ENCODE data around the gene TIE1.
A peak's percentile ranks its signal among the peaks of the same experiment; 100 is the strongest.

The TIE1 gene

DNA sequence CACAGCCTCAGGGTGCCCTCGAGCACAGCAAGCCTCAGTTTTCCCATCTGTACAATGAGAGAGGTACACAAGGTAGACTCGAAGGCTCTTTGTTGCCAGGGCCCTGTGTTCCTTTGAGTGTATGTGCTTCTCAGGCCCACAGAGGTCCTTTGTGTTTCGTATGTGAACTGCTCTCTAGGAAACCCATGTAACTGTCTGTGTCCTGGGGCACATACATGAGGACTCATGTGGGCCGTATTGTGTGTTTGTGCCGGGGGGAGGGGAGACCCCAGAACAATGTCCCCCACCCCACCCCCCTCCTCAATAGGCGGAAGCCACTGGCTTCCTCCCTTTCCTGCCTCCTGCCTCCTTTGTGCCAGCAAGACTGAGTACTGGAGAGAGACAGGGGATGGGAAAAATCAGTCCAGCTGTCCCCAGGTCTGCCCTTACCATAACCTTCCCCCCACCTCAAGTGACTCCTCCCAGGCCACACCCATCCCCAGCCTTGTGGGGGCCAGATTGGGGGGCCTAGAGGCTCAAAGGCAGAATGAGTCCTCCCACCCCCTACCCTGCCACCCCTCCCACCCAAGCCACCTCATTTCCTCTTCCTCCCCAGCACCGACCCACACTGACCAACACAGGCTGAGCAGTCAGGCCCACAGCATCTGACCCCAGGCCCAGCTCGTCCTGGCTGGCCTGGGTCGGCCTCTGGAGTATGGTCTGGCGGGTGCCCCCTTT, at the start of gene TIE1:
TIE1 (plus strand) TSS at position 605 of the 717 bp plus-strand sequence; CDS start at position 695, 90 bp downstream.
- DNase-seq (ENCODE audit: low spot score), result no peak

DNA sequence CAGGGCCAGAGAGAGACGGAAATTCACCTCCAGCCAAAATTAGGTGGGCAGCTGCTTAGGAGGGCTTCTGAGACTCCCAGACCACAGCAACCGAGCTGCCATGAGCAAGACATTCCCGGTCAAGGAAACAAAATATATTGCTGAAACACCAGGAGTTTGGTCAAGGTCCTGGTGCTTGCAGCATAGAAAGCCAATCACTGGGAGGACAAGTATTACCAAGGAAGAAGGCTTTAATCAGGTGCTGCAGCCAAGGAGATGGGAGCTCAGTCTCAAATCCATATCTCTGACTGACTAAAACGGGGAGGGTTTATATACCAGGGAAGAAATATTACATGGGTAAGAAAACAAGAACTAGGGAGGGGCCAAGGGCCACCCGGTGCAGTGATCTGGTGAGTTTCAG, 49.8 kb upstream of the TIE1 start:
- no peak for DNase-seq (ENCODE audit: low spot score)

DNA sequence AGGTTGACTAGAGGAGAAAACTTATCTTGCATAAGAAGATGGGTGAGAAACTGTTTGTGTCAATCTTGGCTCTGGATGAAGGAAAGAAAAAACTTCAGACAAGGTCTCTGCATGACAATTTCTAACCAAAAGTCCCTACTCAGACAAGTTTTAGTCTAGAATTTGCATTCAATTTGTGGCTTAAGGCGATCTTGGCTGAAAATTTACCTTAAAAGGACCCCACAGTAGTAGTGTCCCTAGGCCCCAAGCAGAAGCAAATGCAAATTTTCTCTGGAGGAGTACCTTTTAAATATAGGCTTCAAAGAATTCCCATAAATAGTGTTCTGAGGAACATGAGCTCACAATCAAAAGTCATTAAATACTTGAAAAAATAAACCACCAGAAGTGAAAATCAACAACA, 48.6 kb upstream of the TIE1 start:
- DNase-seq (ENCODE audit: low spot score), result no peak

DNA sequence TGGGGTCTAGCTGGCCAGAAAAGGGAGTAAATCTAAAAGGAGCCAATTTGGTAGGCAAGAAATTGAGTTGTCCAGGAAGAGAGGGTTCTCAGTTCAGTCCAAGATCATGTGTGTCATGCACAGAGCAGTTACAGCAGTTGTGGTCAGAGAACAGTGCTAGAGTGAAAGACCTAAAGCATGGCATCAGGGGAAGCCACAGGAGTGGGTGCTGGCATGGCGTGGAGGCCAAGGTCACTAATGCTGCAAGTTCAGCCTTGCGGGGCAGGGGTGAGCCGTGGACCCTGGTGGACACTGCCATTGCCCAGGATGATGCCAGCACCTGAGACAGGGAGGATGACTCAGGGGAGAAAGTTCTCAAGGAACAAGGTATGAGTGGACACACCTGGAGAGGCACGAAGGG, 47.6 kb upstream of the TIE1 start:
- no peak for DNase-seq (ENCODE audit: low spot score)

DNA sequence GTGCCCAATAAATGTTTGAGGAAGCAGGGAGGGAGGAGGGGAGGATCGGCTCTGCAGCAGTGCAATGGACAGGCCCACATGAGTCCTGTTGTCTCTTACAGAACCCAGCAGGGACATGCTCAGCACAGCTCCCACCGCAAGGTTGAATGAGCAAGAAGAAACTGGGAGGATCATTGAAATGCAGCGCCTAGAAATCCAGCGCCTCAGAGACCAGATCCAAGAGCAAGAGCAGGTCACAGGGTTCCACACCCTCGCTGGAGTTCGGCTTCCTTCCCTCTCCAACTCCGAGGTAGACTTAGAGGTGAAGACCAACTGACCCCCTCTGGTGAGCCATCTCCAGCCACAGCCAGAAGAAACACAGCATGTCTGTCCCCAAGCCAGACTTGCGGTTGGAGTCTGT, 46.9 kb upstream of the TIE1 start:
- no peak for DNase-seq (ENCODE audit: low spot score)

DNA sequence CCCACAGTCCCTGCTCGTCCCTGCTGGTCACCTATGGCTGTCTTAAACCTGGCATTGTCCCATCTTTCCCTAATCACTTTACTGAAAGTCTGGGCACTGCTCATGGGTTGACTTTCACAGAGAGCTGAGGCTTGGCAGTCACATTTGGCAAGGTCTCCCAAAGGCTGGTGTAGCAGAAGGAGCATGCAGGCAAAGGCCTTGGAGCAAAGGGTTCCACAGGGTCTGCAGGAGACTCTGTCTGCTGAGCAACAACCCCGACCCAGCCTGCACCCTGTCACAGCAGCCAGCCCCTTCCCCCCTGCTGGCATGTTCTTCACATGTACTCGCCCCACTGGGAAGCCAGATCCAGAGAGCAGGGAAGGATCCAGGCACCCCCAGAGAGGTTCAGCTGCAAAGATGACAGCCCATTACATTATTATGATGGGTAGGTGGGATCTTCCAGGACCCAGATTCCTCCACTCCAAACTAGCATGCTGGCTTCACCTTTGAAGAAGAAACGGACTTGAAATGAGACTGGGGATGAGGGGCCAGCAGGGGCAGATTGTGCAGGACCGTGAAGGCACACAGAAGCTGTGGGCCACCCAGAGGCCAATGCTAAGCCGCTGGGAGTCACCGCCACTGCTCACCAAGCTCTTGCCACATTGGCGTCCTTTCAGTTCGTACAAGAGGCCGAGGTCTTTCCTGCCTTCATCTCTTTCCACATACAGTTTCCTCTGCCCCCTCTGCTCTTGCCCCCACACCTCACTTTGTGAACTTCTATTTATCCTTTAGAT, 45.2 kb upstream of the TIE1 start:
- no peak for DNase-seq (ENCODE audit: low spot score)

DNA sequence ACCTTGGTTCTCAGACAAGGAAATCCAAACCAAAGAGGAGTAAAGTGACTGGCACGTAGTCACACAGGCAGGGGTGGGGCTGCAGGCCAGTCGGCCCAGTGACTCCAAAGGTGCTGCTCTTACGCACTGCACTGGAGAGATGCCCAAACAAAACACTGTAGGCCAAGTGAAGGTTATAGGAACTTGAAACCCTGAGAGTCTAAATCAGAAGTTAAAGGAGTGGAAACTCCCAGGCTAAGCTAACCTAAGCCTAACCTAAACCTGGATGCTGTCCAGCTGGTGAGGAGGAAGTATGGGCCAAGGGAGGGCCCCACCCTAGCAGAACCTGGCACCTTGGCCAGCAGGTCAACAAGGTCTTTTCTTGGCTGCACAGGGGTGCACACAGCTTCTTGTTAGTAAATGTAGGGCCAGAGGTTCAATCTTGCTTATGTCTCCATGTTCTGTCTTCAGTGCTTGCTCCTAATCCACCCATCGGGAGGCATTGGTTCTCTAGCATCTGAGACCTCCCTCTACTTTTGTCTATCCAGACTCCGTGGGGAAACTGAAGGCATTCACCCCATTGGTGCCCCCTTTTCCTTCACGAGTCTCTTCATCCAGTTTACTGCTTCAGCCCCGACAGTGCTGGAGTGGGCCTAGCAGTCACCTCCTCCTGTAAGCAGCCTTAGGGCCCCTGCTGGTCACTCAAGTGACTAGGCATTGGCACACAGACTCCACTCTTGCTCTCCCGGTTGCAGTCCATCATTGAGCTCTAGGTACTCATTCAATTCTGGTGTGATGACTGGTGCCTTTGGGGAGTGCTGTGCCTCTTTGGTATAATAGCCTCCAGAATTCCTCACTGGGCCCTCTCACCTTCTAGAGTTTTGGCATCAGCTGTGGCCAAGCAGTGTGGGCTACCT, 43.9 kb upstream of the TIE1 start:
- no peak for DNase-seq (ENCODE audit: low spot score)

DNA sequence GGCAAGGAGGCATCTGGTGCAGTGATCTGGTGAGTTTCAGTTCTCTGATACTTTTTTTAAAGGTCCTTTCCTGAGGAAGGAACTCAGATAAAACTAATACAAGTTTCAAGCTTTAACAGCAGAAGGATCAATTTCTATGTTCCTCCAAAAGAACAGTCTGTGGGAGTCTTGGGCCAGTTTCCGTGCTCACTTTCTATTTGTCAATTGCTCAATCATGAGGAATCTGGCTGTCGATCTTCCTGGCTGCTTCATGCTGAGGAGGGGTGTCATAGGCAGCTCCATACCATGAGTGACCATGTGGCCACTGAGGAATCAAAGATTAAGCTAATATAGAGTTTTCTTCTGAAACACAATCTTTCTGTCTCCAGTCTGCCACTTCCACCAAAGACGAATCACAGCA, 42.4 kb upstream of the TIE1 start:
- no peak for DNase-seq (ENCODE audit: low spot score)

DNA sequence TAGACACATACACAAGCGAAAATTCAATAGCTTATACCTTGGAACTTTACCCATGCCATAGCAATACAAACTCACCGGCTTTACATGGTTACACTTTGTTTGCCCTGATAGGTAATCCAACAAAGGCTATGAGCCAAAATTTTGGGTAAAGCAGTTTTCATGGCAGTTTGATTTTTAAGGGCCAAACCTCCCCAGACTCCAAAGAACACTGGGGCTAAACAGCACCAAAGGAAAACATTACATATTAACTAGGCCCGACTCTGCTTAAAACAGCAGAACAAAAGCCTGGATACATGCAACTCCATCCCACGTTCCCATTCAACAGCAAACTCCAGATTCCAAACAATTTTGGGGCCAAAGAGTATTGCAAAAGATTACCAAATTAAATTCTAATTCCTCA, 35.4 kb upstream of the TIE1 start:
- DNase-seq (ENCODE audit: low spot score), result no peak

DNA sequence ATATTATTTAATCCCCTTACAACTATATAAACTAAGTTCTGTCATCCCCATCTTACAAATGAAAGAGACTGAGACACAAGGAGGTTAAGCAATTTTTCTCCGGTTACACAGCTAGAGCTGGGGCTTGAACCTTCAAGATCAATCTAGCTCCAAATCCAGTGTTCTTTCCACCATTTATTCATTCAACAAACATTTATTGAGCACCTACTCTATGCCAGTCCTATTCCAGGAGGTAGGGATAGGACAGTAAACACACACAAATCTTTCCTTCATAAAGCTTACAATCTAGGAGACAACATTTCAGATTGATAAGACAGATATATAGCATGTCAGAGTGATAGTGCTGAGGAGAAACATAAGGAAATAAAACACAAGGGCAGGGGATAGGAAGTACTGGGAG, 33.9 kb upstream of the TIE1 start:
- DNase-seq (ENCODE audit: low spot score), result no peak

DNA sequence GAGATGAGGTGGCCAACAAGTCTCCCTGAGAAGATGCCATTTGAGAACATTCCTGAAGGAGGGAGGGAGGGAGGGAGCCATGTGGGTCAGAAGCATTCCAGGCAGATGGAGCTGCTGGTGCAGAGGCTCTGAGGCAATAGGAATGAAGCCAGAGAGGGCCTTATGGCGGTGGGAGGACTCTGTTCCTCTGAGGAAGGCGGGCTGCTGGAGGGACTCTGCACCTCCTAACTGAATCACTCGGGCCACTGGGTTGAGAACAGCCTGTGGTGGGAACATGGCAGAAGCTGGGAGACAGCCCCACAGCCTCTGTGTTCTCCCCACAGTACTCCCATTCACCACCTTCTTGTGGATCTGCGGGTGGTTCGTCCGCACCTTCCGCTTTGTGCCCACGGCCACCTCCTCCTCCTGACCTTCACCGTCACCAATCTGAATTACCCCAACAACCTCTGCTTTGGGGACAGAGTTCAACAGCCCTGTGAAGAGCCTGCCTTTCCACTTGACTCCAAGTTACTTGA, 33.4 kb upstream of the TIE1 start:
- peak; percentile 86 for DNase-seq (ENCODE audit: low spot score)

DNA sequence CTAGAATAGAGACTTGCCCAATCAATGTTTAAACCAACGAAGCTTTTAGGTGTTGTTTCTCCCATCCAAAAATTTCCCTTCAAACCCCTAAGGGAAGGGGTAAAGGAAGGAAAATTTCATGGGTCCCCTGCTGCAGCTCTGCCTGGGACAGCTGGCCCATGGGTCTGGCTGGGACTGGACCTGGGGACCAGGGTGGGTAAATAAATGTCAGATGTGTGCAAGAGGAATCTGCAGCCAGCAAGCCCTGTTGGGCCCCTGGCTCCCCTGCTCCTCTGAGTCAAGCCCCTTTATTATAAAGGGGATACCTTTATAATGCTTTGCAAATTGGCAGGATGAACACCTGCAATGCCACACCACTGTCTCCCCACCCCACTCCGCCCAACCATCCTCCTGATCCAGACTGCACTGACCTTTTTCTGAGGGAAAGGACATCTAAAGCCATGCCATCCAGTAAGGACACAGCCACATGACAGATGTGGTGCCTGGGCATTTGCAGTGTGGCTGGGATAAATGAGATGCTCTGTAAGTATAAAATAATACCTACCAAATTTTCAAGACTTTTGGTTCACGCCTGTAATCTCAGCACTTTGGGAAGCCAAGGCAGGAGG, 32.9 kb upstream of the TIE1 start:
- no peak for DNase-seq (ENCODE audit: low spot score)

DNA sequence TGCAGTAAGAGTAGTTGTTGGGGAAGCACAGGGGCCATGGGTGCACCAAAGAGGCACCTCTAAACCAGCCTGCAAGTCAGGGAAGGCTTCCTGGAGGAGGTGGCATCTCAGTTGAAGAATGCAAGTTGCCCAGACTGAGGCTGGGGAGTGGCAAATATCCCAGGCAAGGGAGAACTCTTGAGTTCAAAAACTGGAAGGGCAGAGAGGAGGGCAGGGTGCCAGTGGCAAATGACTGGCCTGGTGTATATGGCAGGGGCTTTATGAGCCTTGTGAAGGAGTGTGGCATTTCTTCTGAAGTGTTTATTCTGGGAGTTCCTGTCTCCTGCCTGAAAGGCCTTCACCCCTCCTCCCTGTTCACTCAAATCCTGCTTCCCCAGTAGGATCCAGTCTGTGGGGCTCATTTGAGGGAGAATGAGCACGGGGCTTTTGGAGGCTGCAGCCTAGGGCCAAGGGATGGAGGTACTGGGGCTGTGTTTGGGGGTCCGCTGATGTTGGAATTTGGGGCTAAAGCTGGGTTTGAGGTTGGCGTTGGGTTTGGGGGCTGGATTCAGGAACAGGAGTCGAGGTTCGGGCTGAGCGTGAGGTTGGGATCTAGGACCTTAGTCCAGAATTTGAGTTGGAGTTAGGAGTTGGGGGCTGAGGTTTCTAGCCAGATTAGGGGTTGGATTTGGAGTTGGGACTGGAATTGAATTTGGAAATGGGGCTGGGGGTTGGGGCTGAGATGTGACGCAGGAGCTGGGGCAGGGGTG, 31.0 kb upstream of the TIE1 start, which contains the start of gene TMEM125:
TMEM125 (plus strand) TSS at position 357 of the 749 bp plus-strand sequence. CDS start 2,740 bp downstream, outside the sequence.
- DNase-seq (ENCODE audit: low spot score), result no peak

DNA sequence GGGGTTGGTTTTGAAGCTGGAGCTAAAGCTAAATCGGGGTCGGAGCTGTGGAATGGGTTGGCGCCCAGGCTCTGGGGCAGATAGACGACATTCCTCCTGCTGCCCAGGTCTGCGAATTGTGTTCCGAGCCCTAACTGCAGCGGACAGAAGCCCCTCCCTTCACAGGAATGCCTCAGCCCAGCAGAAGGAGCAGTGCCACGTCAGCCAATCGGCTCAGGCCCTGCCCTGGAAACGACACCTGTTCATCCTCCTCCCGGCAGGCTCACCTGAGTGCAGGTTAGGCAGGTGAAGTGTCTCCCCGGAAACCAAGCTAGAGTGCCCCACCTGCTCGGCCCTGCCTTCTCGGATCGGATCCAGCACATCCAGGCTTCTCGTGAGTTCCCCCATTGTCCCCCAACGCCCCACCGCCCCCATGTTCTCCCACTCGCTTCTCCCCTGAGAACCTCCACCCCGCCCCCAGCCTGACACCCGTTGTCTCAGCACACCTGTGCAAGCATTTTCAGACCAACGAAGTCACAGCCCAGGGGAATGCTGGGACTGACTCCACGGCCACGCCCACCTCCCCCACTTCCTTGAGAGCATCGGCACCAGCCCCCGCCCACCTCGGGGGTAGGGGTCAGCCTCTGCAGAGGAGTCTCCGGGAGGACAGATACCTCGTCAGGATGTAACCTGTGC, 30.2 kb upstream of the TIE1 start:
- DNase-seq (ENCODE audit: low spot score), result no peak

DNA sequence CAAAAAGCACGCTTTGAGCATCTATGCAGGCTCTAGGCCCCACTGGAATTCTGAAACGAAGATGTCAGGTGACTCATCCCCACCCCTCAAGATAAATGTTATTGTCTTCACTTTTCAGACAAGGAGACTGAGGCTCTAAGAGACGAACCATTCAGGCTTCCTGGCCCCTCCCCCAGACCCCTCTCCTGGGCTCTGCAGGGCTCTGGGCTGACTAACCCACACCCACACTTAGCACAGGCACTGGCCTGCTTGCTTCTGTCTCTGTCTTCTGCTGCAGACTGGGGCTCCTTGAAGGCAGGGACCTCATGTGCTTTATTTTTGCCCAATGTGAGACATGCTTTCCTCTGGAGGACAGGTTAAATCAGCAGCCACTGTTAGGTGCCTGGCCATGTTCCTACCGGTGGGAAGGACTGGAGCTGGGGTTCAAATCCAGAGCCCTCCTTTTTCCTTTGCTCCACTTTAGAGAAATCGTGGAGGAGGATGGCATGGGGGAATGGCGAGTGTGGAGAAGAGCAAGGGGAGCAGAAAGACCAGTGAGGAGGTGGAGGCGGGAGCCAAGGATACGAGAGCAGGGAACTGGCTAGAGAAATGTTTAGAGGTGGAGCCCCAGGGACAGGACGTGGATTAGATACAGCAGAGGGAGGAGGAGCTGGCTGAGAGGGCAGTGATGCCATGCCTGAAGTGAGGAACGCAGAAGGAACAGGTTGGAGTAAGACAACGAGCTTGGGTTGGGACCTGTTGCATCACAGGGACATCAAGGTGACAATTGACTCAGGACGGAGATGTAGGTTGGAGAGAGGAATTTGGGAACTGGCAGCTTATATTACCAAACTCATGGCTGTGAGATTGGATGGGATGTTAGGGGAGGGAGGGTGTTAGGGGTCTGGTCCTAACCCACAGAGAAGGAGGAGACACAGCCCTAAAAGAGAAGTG, 29.3 kb upstream of the TIE1 start:
- DNase-seq (ENCODE audit: low spot score), result no peak

DNA sequence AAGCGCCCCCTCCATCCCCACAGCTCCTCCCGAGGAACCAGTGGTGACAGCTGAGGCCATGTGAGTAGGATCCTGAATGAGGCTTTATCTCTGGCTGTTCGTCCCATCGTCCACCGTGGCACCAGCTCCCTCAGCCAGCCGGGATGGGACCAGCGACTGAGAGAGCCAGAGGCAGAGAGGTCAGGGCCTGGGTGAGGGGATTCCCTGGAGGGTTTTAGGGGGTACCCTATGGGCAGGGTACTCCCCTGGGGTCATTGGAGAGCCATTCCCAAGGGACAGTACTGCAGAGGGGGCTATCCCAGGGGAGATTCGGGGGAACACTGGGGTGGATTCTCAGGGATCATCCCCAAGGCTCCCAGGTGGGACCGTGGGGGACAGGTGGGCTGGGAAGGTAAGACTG, 28.6 kb upstream of the TIE1 start:
- DNase-seq (ENCODE audit: low spot score), result no peak

DNA sequence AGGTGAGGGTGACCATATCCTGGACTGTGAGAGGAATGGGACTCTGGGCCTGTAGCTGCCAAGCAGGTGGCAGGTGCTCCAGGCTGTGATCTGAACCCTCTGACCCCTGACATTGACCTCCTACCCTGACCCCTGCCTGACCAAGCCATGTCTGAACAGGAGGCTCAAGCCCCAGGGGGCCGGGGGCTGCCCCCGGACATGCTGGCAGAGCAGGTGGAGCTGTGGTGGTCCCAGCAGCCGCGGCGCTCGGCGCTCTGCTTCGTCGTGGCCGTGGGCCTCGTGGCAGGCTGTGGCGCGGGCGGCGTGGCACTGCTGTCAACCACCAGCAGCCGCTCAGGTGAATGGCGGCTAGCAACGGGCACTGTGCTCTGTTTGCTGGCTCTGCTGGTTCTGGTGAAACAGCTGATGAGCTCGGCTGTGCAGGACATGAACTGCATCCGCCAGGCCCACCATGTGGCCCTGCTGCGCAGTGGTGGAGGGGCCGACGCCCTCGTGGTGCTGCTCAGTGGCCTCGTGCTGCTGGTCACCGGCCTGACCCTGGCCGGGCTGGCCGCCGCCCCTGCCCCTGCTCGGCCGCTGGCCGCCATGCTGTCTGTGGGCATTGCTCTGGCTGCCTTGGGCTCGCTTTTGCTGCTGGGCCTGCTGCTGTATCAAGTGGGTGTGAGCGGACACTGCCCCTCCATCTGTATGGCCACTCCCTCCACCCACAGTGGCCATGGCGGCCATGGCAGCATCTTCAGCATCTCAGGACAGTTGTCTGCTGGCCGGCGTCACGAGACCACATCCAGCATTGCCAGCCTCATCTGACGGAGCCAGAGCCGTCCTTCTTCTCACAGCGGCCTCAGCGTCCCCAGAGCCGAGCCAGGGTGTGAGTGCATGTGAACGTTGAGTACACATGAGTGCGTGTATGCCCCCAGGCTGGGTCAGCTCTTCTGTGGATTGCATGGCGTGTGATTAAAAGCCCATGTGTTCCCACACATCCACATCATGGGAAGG, 27.9 kb upstream of the TIE1 start:
- no peak for DNase-seq (ENCODE audit: low spot score)

DNA sequence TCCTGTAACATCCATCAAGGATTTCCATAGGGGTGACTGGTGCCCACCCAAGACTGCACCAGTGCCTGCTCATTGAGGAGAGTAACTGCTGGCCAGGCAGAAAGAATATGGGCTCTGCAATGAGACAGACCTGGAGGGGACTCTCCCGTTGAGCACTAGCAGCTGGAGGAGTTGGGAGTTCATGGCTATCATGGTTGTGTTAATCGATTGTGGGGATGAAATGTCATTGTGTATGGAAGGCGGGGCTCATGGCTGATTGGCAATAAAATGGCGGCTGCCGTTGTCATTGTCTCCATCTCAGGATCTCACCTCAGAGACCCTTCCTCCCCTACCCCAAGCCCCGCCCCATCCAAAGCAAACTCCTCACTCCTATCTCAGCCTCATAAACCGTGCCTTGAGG, 27.1 kb upstream of the TIE1 start:
- no peak for DNase-seq (ENCODE audit: low spot score)
